COLO668 (cell line): Measurements from ENCODE around the gene MSH3.
"Not testable (repeated sequence)": the region's sequence is repeated elsewhere in the genome, so short reads cannot be mapped to it uniquely, and the experiment has no call there.

ENCODE experiments used
- DNase-seq: peaks from one replicate; lab custom pipeline; 2025; ENCODE audit not compliant: unreplicated experiment; lab: John Stamatoyannopoulos, UW

MSH3 gene

DNA sequence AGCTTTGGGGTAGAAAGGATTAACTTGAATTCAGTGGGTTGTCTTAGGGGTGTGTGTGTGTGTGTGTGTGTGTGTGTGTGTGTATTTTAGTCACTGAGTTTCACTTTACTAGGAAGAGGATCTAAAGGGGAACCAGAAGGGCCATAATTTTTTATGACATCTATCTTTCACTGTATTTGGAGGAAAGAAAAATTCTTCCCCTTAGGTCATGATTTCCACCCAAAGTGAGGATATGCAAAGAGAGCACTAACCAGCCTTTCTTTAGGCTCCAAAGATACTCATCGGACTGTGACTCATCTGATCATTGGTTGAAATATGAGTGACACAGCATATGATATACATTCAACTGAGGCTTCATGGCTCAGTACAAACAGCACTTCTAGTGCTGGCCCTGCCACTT, 230.5 kb downstream of the MSH3 start:
- DNase-seq, result no peak

DNA sequence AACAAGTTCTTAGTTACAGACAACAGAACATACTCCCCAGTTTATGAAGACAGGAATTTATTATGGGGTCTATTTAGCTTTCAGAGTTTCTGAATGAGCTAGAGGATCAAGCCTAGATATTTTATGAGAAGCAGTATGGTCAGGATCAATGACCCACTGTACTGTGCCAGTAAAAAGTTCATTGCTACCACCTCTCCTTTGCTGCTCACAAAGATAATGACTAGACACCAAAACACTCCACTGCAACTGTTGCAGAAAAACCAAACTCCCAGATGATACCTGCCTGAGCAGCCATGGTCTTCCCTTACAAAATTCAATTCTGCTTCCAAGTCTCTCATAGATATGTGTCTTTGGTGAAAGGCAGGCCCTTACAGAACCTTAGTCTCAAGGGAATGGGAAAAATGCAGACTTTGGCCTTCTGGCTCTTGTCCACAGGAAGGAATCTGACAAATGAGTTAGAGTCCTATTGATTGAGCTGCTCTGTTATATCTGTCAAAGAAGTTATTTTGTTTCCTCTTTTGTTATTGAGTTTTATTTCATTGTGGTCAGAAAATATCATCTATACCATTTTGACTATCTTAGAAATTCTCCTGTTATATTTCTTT, 231.0 kb downstream of the MSH3 start:
- no peak for DNase-seq

DNA sequence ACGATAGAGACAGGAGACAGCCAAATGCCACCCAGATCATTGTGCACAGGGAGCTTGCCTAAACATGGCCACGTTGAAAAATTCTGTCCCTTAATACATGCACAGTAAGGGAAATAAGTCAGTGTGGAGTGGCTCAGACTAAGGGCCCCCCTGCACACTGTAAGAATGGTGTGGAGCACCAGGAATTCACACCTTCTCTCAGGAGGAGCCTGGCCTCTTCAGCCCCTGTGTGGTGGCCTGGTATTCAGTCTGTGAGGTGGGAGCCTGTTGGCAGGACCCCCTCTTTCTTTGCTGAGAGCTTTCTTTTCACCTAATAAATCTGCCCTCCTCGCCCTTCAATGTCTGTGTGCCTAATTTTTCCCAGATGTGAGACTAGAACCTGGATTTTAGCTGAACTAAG, 239.6 kb downstream of the MSH3 start:
- DNase-seq, result no peak

DNA sequence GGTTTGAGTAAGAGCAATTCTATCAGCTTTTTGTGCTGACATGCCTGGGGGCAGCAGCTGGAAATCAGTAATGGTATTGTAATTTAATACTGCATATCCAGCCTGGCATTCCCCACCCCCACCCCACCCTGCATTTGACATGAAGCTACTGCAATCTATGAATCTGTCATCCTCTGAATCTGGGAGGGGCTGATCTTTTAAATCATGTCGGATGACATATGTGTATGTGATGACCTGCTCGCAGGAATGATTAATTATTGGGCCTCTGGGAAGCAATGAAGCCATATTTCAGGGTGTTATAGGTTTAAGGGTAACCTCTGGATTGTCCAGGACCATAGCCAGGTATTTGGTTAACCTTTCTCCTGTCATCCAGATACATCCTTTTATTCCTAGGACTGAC, 241.1 kb downstream of the MSH3 start:
- DNase-seq, result peak; percentile 12

DNA sequence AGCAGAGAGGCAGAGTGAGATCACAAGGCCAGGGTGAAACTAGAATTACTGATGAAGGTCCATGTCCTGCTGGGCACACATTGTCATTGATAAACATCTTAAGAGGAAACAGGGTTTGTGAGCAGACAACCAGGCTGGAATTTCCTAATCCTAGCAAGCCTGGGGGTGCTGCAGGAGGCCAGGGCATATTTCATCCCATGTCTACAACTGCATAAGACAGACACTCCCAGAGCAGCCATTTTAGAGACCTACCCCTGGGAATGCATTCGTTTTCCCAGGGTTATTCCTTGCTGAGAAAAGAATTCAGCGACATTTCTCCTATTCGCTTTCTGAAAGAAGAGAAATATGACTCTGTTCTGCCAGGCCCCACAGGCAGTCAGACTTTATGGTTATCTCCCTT, 248.2 kb downstream of the MSH3 start:
- DNase-seq, result not testable (repeated sequence)

DNA sequence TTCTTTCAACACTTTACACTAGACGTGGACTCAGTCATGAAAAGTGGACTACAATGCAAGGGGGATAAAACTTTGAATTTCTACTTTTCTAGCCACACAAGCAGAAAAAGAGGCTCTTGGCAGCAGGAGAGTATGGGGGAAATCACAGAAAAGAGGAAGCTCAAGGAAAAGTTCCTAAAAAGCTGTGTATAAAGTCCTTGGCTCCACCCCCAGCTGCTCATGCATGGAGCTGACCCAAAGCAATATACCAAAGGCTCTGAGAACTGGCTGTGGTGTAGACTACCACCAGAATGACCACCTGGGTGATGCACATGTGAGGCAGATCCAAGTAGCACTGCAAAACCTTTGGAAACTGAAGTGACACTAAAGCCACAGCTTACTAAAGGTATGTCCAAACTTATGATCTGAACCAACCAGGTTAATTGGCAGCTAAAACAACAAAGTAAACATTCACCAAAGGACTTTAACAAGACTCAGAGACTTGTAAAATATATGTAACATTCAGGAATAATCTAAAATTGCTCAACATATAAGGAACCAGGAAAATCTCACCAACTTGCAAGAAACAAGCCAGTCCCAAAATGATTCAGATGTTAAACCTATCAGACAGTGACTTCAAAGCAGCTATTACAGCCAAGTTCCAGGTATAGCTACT, 250.2 kb downstream of the MSH3 start:
- DNase-seq, result no peak

DNA sequence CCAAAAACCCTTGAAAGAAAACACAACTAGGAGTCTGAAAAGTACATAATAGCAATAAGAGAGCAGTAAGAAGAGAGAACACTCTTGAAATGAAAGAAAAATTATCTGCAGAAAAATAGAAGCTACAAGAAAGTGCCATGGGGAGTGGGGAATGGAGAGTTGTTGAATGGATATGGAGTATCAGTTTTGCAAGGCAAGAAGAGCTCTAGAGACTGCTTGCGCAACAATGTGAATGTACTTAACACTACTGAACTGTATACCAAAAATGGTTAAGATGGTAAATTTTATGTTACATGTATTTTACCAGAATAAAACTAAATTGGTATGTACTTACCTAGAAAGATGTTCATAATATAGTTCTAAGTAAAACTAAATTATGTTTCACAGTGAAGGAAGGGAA, 251.0 kb downstream of the MSH3 start:
- no peak for DNase-seq

DNA sequence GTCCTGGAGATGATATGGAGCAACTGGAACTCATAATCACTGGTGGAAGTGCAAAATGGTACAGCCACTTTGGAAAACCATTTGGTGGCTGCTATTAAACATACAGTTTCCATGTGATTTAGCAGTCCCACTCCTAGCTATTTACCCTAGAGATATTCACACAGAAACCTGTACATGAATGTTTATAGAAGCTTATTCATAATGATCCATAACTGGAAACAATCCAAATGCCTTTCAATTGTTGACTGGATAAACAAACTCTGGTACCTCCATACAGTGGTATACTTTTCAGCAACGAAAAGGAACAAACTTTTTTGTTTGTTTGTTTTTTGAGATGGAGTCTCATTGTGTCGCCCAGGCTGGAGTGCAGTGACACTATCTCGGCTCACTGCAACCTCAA, 258.0 kb downstream of the MSH3 start:
- DNase-seq, result no peak

DNA sequence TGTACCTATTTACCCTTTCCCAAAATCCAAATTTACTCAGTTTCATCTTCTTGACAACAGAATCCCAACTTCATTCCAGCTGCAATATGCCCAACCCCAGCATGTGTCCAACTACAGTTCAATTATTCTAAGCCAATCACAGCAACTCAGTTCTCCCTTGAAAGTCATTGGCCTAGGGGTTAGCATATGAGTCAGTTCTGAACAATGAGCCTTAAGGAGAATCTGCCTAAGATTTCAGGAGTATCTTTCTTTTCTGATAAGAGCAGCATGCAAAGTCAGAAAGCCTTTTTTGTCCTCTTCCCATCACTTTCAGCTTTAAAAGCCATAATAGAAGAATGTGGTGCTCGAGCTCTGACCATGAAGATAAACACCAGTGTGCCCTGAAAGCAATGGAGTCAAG, 261.3 kb downstream of the MSH3 start:
- no peak for DNase-seq

DNA sequence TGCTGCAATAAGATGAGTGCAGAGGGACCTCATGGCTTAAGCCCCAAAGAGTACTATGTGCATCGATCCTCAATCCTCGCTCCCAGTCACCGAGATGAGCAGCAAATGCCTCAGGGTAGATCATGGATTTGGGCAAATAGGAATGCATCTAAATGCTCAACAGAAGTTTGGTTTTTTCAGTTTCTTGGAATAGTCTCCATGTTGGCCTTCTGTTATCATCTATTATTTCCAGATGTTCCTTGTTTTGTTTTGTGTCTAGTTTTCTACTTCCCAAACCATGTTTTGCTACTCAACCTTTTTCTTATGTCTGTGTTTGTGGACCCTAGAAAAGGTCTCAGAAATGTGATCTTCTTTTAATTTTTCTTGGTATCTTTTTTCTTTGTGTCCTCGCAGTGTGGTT, 262.2 kb downstream of the MSH3 start:
- DNase-seq, result no peak

DNA sequence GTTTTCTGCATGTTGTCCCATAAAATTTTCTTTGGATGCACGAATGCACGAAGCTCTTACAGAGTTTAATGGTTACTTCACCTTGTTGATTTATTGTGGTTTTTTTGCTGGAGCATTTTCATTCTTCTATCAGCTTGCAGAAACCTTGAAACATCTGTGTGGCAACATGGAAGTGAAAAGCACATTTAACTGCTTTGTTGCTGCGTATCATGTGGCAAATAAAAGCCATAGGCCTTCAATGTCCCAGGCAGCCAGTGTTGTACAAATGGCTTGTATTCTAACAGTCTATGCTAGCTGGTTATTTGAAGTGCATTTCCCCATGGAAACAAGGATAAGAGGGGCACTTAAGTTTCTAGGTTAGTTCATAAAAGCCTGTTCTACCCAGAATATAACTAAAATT, 263.2 kb downstream of the MSH3 start:
- no peak for DNase-seq

DNA sequence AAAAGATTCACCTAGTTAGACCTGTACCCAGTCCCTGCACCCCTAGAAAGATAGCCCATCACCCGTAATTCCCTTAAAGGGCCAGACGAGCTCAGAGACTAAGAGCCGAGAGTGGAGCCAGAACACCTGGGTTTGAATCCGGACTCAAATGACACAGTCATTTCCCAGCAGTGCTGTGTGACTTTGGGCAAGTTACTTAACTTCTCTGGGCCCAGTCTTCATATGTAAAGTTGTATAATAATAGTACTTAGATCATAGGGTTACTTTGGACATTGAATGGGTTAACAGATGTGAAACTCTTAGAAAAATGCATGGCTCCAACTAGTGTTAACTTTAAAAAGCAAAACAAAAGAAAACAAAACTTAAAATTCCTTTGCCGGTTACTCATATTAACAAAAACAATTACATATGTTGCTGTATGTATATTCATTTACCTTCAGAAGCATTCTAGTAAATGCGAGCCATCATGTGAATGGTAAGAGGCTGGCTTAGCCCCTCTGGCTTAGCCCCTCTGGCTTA, 265.3 kb downstream of the MSH3 start:
- DNase-seq, result no peak

DNA sequence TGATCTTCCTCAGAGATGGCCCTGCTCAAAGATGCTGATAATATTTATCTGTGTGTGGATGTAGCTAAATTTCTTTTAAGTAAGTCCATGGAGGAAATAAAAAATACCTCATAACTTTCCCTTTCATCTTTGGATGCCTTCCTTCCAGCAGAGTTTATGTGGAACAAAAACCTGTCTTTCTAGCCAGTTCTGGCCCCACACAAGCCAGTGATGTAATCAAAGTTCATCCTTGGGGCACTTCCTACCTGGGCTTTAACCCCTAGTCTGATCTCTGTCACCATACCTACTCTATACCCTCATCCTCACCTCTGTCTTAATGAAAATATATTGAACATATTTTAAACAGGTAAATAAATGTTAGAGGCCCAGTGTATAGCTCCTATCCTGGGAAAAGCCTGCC, 265.9 kb downstream of the MSH3 start:
- DNase-seq, result no peak

DNA sequence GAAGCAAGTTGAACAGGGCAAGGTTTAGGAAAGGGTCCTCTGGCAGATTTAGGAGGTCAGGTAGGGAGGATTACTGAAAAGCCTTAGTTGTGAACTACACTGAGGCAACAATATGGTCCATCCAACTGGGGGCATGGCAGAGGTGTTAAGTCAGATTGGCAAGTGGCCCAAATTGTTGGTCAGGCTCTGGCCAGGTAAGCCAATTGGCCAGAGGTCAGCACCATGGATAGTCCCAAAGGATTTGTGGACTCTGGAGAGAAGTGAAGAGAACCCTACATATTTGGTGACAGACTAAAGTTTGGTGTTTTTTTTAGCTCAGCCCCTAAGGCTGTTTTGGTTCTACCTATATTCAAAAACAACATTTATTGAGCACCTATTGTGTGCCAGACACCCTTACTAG, 266.6 kb downstream of the MSH3 start:
- no peak for DNase-seq

DNA sequence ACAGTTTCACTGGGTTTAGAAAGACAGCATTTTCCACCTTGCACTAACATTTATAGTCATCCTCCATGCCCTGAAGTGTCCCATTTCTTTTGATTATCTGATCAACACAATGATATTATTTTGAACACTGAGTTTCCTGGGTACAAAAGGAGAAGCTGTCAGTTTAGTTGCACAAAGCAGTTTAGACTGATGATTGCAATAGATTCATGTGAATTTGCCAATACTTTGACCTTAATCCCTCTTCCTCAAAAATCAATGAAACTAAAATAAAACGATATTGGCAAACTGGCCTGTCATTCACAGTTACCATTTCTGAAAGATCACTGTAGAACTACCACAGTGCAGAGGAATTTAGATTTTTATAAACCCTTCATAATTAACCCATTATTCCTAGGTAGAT, 271.5 kb downstream of the MSH3 start:
- no peak for DNase-seq
